Stimulated activated CD8-positive, alpha-beta memory T cell treated with anti-CD3 and anti-CD28 coated beads, Interleukin-4, amount 100 ng/mL, for 4 hours (primary cell): ENCODE results near the gene ADGRA1.

Source experiments
- DNase-seq, 2 donors: peaks; one replicate each; pipeline ENCODE4 v3.0.0-alpha.2; 2020; ENCODE audit warnings: low read depth in 2 of 2, low spot score in 1 of 2

ADGRA1 gene

GRCh38 chr10:133094866-133095265 is 7.1 kb downstream of the ADGRA1 start:
- DNase-seq = no peak

- DNase-seq = no peak
Measured at GRCh38 chr10:133095586-133095985, 7.9 kb downstream of the ADGRA1 start.

DNA sequence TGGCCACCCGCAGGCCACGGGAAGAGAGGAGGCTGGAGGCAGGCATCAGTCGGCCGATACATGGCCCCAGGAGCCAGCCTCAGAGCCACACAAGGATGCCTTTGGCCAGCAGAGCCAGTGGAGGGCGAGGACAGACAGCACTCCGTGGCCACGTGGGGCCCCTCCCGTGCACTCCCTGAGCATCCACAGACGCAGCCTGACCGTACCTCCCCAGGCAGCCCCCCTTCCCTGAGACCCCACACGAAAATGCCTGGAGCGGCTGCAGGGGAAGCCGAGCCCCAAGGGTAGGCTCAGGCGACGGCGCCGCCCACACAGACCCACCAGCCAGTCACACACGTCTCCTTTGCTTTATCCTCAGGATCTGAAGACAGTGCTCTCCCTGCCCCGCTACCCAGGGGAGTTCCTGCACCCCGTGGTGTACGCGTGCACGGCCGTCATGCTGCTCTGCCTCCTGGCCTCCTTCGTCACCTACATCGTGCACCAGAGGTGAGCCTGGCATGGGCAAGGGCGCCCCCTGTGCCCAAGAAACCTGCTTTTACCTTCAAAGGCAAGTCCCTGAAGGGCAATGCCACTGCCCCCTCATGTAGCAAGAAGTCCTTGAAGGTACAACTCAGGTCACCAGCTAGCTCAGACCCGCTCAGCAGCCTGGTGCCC is 9.0 kb downstream of the ADGRA1 start:
- DNase-seq = no peak

DNA sequence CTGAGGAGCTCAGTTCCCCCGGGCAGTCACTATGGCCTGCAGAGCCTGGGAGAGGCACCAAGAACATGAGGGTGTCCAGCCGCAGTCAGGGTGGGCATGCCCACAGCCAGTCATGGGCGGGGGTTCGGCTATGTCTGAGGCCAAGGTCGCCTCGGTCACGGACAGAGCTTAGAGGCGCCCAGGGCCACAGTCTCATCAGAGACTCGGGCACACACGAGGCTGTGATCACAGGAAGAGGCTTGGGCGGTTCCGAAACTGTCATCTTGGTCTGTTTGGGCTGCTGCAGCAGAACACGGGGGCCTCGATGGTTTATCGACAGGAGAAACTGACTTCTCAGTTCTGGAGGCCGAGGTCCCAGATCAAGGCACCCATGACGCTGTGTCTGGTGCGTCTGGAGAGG is 9.7 kb downstream of the ADGRA1 start:
- DNase-seq = no peak

DNA sequence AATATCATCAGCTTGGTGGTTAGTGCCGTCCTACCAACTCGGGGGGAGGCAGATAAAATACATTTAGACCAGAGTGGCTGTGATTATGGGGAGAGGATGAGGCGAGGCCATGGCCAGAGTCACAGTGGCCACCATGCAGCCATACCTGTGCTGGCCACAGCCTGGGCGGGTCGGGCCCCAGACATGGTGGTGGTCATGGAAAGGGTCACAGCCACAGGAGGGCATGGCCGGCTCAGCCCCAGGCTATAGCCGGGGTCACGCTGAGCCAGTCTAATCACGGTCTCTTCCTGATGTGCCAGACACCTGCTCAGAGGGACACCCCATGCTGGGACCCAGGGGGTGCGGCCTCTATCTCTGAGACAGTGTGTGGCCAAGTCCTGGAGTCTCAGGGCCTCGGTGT is 10.2 kb downstream of the ADGRA1 start:
- DNase-seq = no peak

DNA sequence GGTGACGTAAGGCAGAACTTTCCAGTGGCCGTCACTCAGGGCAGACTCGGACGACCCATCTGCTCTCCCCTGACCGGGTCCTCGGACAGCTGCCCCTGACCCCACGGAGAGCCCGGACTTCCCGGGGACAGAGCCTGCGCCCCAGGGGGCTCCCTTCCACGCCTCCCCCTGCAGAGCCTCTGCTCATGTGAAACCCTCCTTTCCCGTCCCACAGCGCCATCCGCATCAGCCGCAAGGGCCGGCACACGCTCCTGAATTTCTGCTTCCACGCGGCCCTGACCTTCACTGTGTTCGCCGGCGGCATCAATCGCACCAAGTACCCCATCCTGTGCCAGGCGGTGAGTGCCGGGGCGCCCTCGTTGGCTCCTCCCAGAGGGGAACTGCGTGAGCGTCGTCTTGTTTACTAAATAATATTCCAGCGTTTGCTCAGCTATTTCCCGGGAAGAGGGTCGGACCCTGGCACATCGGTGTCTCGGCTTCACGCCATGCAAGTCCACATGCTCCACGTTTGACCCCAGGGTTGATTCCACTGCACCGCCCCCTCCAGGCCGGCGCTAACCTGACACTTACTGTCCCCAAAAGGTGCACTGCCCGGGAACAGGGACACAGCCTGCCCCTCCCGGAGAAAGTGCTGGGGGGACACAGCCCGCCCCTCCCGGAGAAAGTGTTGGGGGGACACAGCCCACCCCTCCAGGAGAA is 10.9 kb downstream of the ADGRA1 start:
- DNase-seq = no peak

DNA sequence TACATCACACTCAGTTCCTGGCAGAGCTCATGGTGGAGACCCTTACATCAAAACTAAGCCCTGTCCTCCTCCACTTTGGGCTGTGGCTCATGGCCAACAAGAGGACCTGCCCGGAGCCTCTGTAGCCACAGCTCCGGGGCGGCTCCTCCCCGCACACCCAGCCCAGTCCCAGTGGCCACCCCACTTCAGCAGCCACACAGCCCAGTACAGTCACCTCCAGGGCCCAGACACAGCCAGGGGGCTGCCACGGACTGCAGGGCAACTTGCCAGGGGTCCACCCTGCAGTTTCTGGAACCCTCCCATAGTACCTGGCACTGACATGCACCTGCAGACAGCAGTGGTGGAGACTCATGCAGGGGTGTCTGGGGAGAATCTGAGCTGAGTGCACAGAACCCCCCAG is 11.8 kb downstream of the ADGRA1 start:
- DNase-seq = no peak

DNA sequence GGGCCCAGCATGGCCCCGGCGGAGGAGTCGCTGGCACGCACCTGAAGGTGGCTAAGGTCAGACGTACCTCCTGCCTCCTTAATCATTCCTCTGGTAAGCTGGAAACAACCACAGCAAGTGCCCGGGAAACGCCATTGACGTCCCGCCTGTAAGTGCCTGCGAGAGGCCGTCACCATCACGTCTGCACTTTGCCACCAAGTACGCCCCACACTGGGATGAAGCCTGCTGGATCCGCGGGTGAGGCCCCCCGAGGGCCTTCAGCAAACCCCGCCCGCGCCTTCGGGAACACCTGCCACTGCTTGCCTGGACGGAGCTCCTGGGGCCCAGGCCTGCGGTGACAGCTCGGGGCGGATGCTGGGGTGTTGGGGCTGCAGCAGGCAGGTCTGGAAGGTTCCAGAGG is 12.5 kb downstream of the ADGRA1 start:
- no peak for DNase-seq

DNA sequence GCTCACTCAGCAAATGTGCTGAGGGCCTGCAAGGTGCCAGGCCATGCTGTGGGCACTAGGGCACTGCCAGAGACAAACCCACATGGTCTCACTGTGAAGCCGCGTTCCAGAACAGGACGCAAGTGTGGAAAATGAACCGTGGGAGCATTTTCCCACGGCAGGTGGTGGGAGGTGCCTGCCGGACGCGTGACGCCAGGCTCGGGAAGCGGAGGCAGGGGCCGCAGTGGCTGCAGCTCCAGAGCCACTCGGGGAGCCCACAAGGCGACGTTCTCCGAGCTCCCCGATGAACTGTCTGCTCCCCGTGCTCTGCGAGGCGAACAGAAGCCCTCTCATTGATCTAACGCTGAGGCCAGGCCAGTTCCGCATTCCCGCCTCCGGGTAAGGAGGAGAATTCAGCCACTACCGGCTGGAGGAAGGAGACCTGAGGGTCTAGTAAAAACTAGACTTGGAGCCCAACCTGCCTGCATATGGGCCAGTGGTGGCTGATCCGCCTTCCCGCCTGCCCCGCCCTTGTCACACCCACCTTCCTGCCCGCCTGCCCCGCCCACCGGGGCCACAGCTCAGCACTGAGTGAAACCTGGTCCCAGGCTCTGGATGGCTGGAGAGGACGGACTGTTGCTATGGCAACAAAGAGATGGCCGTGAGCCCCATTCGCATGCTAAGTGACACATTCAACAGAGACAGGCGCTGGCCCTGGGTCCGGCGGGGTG is 13.1 kb downstream of the ADGRA1 start:
- peak in 1 of 2 donors; percentile 11 for DNase-seq

DNA sequence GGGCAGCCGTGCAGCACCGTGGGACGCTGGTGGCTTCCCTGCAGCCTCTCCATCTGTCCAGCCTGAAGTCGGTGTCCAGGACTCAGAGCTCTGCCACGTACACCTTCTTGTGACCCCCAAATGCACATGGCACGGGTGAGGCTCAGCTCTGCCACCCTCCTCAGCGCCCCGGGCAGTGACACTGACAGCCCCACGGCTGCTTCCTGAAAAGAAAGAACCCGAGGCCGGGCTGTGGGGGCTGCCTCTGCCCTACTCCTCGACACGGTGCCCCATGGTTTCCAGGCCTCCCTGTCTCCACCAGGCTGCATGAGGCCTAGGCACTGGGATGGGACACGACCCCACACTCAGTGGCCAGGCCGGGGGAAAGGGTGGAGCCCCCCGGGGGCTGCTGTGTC is 13.7 kb downstream of the ADGRA1 start:
- no peak for DNase-seq

- no peak for DNase-seq
Measured at GRCh38 chr10:133102415-133103095, 14.8 kb downstream of the ADGRA1 start.

GRCh38 chr10:133103311-133103910 is 15.7 kb downstream of the ADGRA1 start:
- no peak for DNase-seq

GRCh38 chr10:133104068-133104962 is 16.6 kb downstream of the ADGRA1 start:
- DNase-seq = no peak

DNA sequence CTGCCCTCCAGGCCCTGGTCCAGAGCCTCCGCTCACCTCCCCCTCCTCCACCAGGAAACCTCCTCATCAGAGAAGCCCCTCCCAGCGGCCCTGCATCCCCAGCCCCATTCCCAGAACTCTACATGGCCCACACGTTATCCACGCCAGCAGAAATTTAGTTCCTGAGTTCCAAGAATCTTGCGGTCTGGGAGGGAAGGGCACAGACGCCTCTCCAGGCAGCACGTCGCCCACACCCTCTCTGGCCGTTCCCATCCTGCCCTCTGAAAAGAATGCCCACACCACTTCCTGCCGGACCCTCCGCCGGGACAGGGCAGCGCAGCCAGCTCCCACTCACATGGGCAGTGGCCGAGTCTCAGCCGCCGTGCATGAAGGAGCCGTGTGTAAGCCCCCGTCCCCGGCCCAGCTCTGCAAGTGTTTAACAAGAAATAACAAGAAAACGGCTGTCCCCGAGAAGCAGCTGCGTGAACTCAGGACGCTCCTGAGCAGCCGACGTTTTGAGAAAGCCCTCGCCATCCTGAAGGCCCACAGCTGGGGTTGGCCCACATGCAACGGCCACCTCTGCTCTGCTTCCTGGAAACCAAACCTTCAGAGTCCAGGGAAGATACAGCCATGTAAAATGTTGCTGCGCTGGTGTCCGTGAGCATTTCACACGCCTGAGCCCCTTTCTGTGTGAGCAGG is 17.4 kb downstream of the ADGRA1 start:
- no peak for DNase-seq

- no peak for DNase-seq
Measured at GRCh38 chr10:133105686-133106390, 18.1 kb downstream of the ADGRA1 start.

GRCh38 chr10:133106516-133106915 is 18.8 kb downstream of the ADGRA1 start:
- DNase-seq = no peak

GRCh38 chr10:133107442-133107841 is 19.7 kb downstream of the ADGRA1 start:
- no peak for DNase-seq

- no peak for DNase-seq
Measured at GRCh38 chr10:133109711-133110110, 22.0 kb downstream of the ADGRA1 start.

- DNase-seq = no peak
Measured at GRCh38 chr10:133110133-133110532, 22.4 kb downstream of the ADGRA1 start.
